Smooth muscle cell (in vitro differentiated cells): Measurements from ENCODE around the gene FRMD8. TPM values are rescaled to one million over a fixed set of nuclear protein-coding genes. Genes with fewer than 3 reads are reported as not detected.

ENCODE experiments used
- DNase-seq: peaks from one replicate; lab custom pipeline; 2025; ENCODE audit not compliant: unreplicated experiment; lab: John Stamatoyannopoulos, UW
- H2AFZ ChIP-seq: fragments of 200-600 bp; sonication (generic); 2 replicates; pipeline ENCODE4 v1.6.0; 2016; ENCODE audit warnings: antibody characterized with exemption, low read depth, mild to moderate bottlenecking
- H3F3A ChIP-seq: fragments of 200-600 bp; sonication (generic); 2 replicates; pipeline ENCODE4 v1.6.0; 2017; ENCODE audit warnings: antibody characterized with exemption, low read depth
- H3K27ac ChIP-seq: fragments of 200-600 bp; sonication (generic); 2 replicates; pipeline ENCODE4 v1.5.1; 2016; ENCODE audit warnings: low read depth, mild to moderate bottlenecking
- H3K27me3 ChIP-seq: fragments of 200-600 bp; sonication (generic); 2 replicates; pipeline ENCODE4 v1.6.1; 2016; ENCODE audit warnings: low read depth, mild to moderate bottlenecking
- H3K36me3 ChIP-seq: fragments of 200-600 bp; sonication (generic); 2 replicates; pipeline ENCODE4 v1.5.1; 2016; ENCODE audit warnings: low read depth
- H3K4me1 ChIP-seq: fragments of 200-600 bp; sonication (generic); 2 replicates; pipeline ENCODE4 v1.5.1; 2016; ENCODE audit warnings: low read depth
- H3K4me2 ChIP-seq: fragments of 200-600 bp; sonication (generic); 2 replicates; pipeline ENCODE4 v1.6.0; 2016; ENCODE audit warnings: mild to moderate bottlenecking
- H3K4me3 ChIP-seq: fragments of 200-600 bp; sonication (generic); 2 replicates; pipeline ENCODE4 v1.5.1; 2016; ENCODE audit warnings: mild to moderate bottlenecking
- H3K79me2 ChIP-seq: fragments of 200-600 bp; sonication (generic); 2 replicates; pipeline ENCODE4 v1.6.0; 2016; ENCODE audit warnings: low read depth, mild to moderate bottlenecking
- H3K9ac ChIP-seq: fragments of 200-600 bp; sonication (generic); 2 replicates; pipeline ENCODE4 v1.6.0; 2016; ENCODE audit warnings: low read depth
- H3K9me3 ChIP-seq: fragments of 200-600 bp; sonication (generic); replicated peaks from 2 replicates; pipeline ENCODE4 v1.5.1; 2016; ENCODE audit warnings: low read depth
- H4K20me1 ChIP-seq: fragments of 200-600 bp; sonication (generic); 2 replicates; pipeline ENCODE4 v1.6.0; 2016; ENCODE audit warnings: low read depth
- CTCF ChIP-seq: fragments of 200-600 bp; sonication (generic); IDR thresholded peaks from 2 replicates; pipeline ENCODE4 v1.5.1; 2017; ENCODE audit warnings: borderline replicate concordance, mild to moderate bottlenecking, antibody characterized with exemption; ENCODE audit not compliant: insufficient read depth, poor library complexity, severe bottlenecking
- WGBS: methylation state at CpG from one replicate; pipeline ENCODE4 v1.1.7; 2016; ENCODE audit warnings: low lambda C conversion rate; 5-methylcytosine and 5-hydroxymethylcytosine counted together
- polyA plus RNA-seq: library from polyadenylated mRNA; unstranded; fragments of >200 nt; fragmentation: Nextera tagmentation; extraction: Ambion mirVana; gene quantifications from 2 replicates; pipeline ENCODE4 v1.2.1, GENCODE V29; 2016
- total RNA-seq: library from RNA; depleted of rRNA; stranded (reverse); fragments of >200 nt; gene quantifications from 2 replicates; pipeline ENCODE4 v1.2.3, GENCODE V29; 2014

FRMD8 gene
- total and polyA plus RNA-seq, 2 experiments from 2014 or later, result 16.7 to 37.8 TPM

- Histone ChIP-seq H2AFZ (no peak overlapping the region), H3K27me3 (no peaks in the 10 kb centered on the region), H3K4me3 (no peak overlapping the region), H3K79me2 (peaks cover 100% of the 10 kb centered on the region), H3K4me2 (no peak overlapping the region), H3K36me3 (no peaks in the 10 kb centered on the region), H4K20me1 (peaks cover 99% of the 10 kb centered on the region), H3K27ac (peak overlapping the region; percentile 100), H3K4me1 (no peaks in the 10 kb centered on the region), H3K9me3 (no peaks in the 10 kb centered on the region), H3F3A (peaks cover 83% of the 10 kb centered on the region), H3K9ac (no peak overlapping the region)
- no peak for DNase-seq
- no peak for TF ChIP-seq CTCF
- 91% methylated on average over 5 of the region's 5 CpGs for WGBS
Observed at GRCh38 chr11:65434667-65435410, 48.4 kb downstream of the FRMD8 start.

- Histone ChIP-seq H4K20me1 (peaks cover 99% of the 10 kb centered on the region), H3K9ac (no peak overlapping the region), H2AFZ (no peak overlapping the region), H3K9me3 (no peaks in the 10 kb centered on the region), H3K36me3 (no peaks in the 10 kb centered on the region), H3F3A (peaks cover 88% of the 10 kb centered on the region), H3K4me2 (no peak overlapping the region), H3K4me1 (no peaks in the 10 kb centered on the region), H3K4me3 (no peak overlapping the region), H3K79me2 (peaks cover 100% of the 10 kb centered on the region), H3K27me3 (no peaks in the 10 kb centered on the region), H3K27ac (peak overlapping the region; percentile 100)
- 89% methylated on average over 9 of the region's 9 CpGs for WGBS
- no peak for TF ChIP-seq CTCF
- DNase-seq, result no peak
Observed at GRCh38 chr11:65435411-65435931, 49.0 kb downstream of the FRMD8 start.

GRCh38 chr11:65435981-65436411 is 49.6 kb downstream of the FRMD8 start:
- peaks cover 100% of the 10 kb centered on the region for H3K79me2 ChIP-seq
- no peak overlapping the region for H3K4me2 ChIP-seq
- no peaks in the 10 kb centered on the region for H3K36me3 ChIP-seq
- H3K9ac ChIP-seq, result no peak overlapping the region
- no peaks in the 10 kb centered on the region for H3K27me3 ChIP-seq
- no peak for DNase-seq
- peak overlapping the region; percentile 100 for H3K27ac ChIP-seq
- 97% methylated on average over 8 of the region's 8 CpGs for WGBS
- no peak for TF ChIP-seq CTCF
- H2AFZ ChIP-seq, result no peak overlapping the region
- H4K20me1 ChIP-seq, result peaks cover 99% of the 10 kb centered on the region
- no peaks in the 10 kb centered on the region for H3K9me3 ChIP-seq
- no peaks in the 10 kb centered on the region for H3K4me1 ChIP-seq
- no peak overlapping the region for H3K4me3 ChIP-seq
- H3F3A ChIP-seq, result peaks cover 90% of the 10 kb centered on the region
